Medulla oblongata (tissue), 1 donor: ENCODE measurements around the gene F2RL3.
A peak's percentile ranks its signal among the peaks of the same experiment; 100 is the strongest.

Source experiments
- DNase-seq: peaks from one replicate; pipeline ENCODE4 v3.0.0-alpha.2; 2015; ENCODE audit errors: extremely low spot score

The F2RL3 gene

GRCh38 chr19:16888629-16889365 lies at the start of gene F2RL3:
Gene F2RL3 (plus strand): TSS chr19:16888999. CDS start chr19:16889190, 191 bp downstream.
- no peak for DNase-seq

- no peak for DNase-seq
Measured at GRCh38 chr19:16841391-16841926, 47.3 kb upstream of the F2RL3 start.

- DNase-seq = no peak
Measured at GRCh38 chr19:16846901-16847300, 41.9 kb upstream of the F2RL3 start.

- no peak for DNase-seq
Measured at GRCh38 chr19:16847430-16847829, 41.4 kb upstream of the F2RL3 start.

- no peak for DNase-seq
Measured at GRCh38 chr19:16849168-16849567, 39.6 kb upstream of the F2RL3 start.

GRCh38 chr19:16850133-16850532 lies 38.7 kb upstream of the F2RL3 start:
- no peak for DNase-seq

- no peak for DNase-seq
Measured at GRCh38 chr19:16851031-16851712, 37.6 kb upstream of the F2RL3 start.

GRCh38 chr19:16853066-16853465 lies 35.7 kb upstream of the F2RL3 start:
- DNase-seq = no peak

- DNase-seq = no peak
Measured at GRCh38 chr19:16856091-16856490, 32.7 kb upstream of the F2RL3 start.

GRCh38 chr19:16859626-16860025 lies 29.2 kb upstream of the F2RL3 start:
- DNase-seq = no peak

- DNase-seq = no peak
Measured at GRCh38 chr19:16860118-16860517, 28.7 kb upstream of the F2RL3 start.

- no peak for DNase-seq
Measured at GRCh38 chr19:16861011-16861410, 27.8 kb upstream of the F2RL3 start.

- DNase-seq = no peak
Measured at GRCh38 chr19:16861834-16862233, 27.0 kb upstream of the F2RL3 start.

GRCh38 chr19:16862826-16863415 lies 25.9 kb upstream of the F2RL3 start:
- DNase-seq = peak; percentile 14

- no peak for DNase-seq
Measured at GRCh38 chr19:16867211-16867610, 21.6 kb upstream of the F2RL3 start.

- DNase-seq = no peak
Measured at GRCh38 chr19:16868423-16869130, 20.2 kb upstream of the F2RL3 start.

GRCh38 chr19:16869331-16869972 lies 19.3 kb upstream of the F2RL3 start:
- no peak for DNase-seq

- DNase-seq = no peak
Measured at GRCh38 chr19:16871871-16872270, 16.9 kb upstream of the F2RL3 start.

- no peak for DNase-seq
Measured at GRCh38 chr19:16872728-16873127, 16.1 kb upstream of the F2RL3 start.

GRCh38 chr19:16873594-16873993 lies 15.2 kb upstream of the F2RL3 start:
- no peak for DNase-seq

GRCh38 chr19:16874250-16874977 lies 14.4 kb upstream of the F2RL3 start:
- no peak for DNase-seq
